HepG2 (cell line): ENCODE measurements around the gene HMMR. TPM values are rescaled to one million over a fixed set of nuclear protein-coding genes. Genes with fewer than 3 reads are reported as not detected.

ENCODE experiments used
- BCL6 ChIP-seq: IDR thresholded peaks from 2 replicates; pipeline ENCODE4 v1.6.1; 2016; ENCODE audit warnings: missing genetic modification reagents, missing compliant biosample characterization
- FOXA1 ChIP-seq, 2 experiments: fragments of 450-650 bp in 1 of 2; sonication (generic) in 1 of 2; formaldehyde crosslinking in 1 of 2; IDR thresholded peaks; 2 replicates each; pipeline versions ENCODE4 v1.4.0 to v1.6.1; 2016 to 2020; ENCODE audit warnings: missing genetic modification reagents in 1 of 2
- HNRNPLL ChIP-seq: fragments of 200-400 bp; formaldehyde crosslinking; IDR thresholded peaks from 2 replicates; pipeline ENCODE4 v1.6.1; 2017; ENCODE audit warnings: mild to moderate bottlenecking, low read depth, low read length; ENCODE audit not compliant: poor library complexity, severe bottlenecking
- KDM1A ChIP-seq: IDR thresholded peaks from 2 replicates; pipeline ENCODE4 v1.6.1; 2016; ENCODE audit warnings: missing compliant biosample characterization
- KDM5B ChIP-seq: sonication (generic); formaldehyde crosslinking; IDR thresholded peaks from 2 replicates; pipeline ENCODE4 v1.4.0; 2020; ENCODE audit warnings: missing genetic modification reagents, mild to moderate bottlenecking, borderline replicate concordance
- MTA1 ChIP-seq: sonication (generic); formaldehyde crosslinking; IDR thresholded peaks from 2 replicates; pipeline ENCODE4 v1.4.0; 2020; ENCODE audit warnings: missing genetic modification reagents, mild to moderate bottlenecking, borderline replicate concordance
- NFKBIZ ChIP-seq: IDR thresholded peaks from 2 replicates; pipeline ENCODE4 v1.6.1; 2018; ENCODE audit warnings: missing genetic modification reagents, missing compliant biosample characterization
- NONO ChIP-seq, 2 experiments: fragments of 450-650 bp in 1 of 2; sonication (generic) in 1 of 2; formaldehyde crosslinking in 1 of 2; IDR thresholded peaks in 1 of 2; conservative IDR thresholded peaks in 1 of 2; 2 replicates each; pipeline versions ENCODE4 v1.6.1 to v1.8.0; 2017 to 2022; ENCODE audit warnings: mild to moderate bottlenecking in 1 of 2, missing genetic modification reagents in 1 of 2, moderate library complexity in 1 of 2
- POLR2AphosphoS5 ChIP-seq: IDR thresholded peaks from 2 replicates; pipeline ENCODE4 v1.6.1; 2012; ENCODE audit warnings: low read depth, low read length
- RAD21 ChIP-seq: fragments of 450-650 bp; formaldehyde crosslinking; IDR thresholded peaks from 2 replicates; pipeline ENCODE4 v1.5.0; 2020; ENCODE audit warnings: mild to moderate bottlenecking
- SNRNP70 ChIP-seq: fragments of 200-400 bp; formaldehyde crosslinking; IDR thresholded peaks from 2 replicates; pipeline ENCODE4 v1.6.1; 2017; ENCODE audit warnings: mild to moderate bottlenecking, low read depth, low read length, moderate library complexity
- U2AF1 ChIP-seq: fragments of 200-400 bp; formaldehyde crosslinking; optimal IDR thresholded peaks from 2 replicates; pipeline ENCODE3; 2017; ENCODE audit warnings: mild to moderate bottlenecking, low read depth, low read length
- ZFP90 ChIP-seq: sonication (generic); formaldehyde crosslinking; IDR thresholded peaks from 2 replicates; pipeline ENCODE4 v1.8.0; 2022; ENCODE audit warnings: missing genetic modification reagents, mild to moderate bottlenecking, inconsistent platforms, borderline replicate concordance
- ZNF121 ChIP-seq: sonication (generic); formaldehyde crosslinking; IDR thresholded peaks from 2 replicates; pipeline ENCODE4 v1.5.0; 2020; ENCODE audit warnings: mild to moderate bottlenecking, missing genetic modification reagents
- ZNF225 ChIP-seq: sonication (generic); formaldehyde crosslinking; IDR thresholded peaks from 2 replicates; pipeline ENCODE4 v1.4.0; 2020; ENCODE audit warnings: mild to moderate bottlenecking, missing genetic modification reagents
- ZNF567 ChIP-seq: sonication (generic); formaldehyde crosslinking; IDR thresholded peaks from 2 replicates; pipeline ENCODE4 v1.8.1; 2023; ENCODE audit warnings: mild to moderate bottlenecking, missing genetic modification reagents, borderline replicate concordance
- ZNF782 ChIP-seq: sonication (generic); formaldehyde crosslinking; IDR thresholded peaks from 2 replicates; pipeline ENCODE4 v1.4.0; 2020; ENCODE audit warnings: missing genetic modification reagents, mild to moderate bottlenecking, borderline replicate concordance
- polyA plus RNA-seq, 8 experiments: library from polyadenylated mRNA; depleted of rRNA in 3 of 8; stranded (reverse) in 7 of 8; unstranded in 1 of 8; fragments of >200 nt; fragmentation: Illumina TruSeq in 4 of 8; extraction: Trizol in 4 of 8; gene quantifications; 2 replicates each; pipeline versions ENCODE4 v1.2.1 to v1.2.3, GENCODE V29; 2011 to 2016; ENCODE audit warnings: low read depth in 4 of 8, missing spikeins in 1 of 8, mixed read lengths in 1 of 8; ENCODE audit not compliant: insufficient read depth in 1 of 8
- total RNA-seq, 5 experiments: library from RNA; depleted of rRNA; stranded (reverse); fragments of >200 nt; fragmentation: Illumina TruSeq; extraction: Trizol; gene quantifications; 2 replicates each; pipeline ENCODE4 v1.2.3, GENCODE V29; 2016; ENCODE audit warnings: low read depth in 1 of 5
- TF ChIP-seq, protein P1 (sequence below), 2 experiments: sonication (generic) in 1 of 2; formaldehyde crosslinking in 1 of 2; IDR thresholded peaks; 2 replicates each; pipeline versions ENCODE4 v1.4.0 to v1.6.1; 2016 to 2020; ENCODE audit warnings: borderline replicate concordance in 1 of 2, low read depth in 1 of 2, mild to moderate bottlenecking in 1 of 2, missing genetic modification reagents in 1 of 2
- TF ChIP-seq, protein P2 (sequence below): sonication (generic); formaldehyde crosslinking; IDR thresholded peaks from 2 replicates; pipeline ENCODE4 v1.5.1; 2020; ENCODE audit warnings: mild to moderate bottlenecking, missing genetic modification reagents
- TF ChIP-seq, protein P3 (sequence below): sonication (generic); formaldehyde crosslinking; IDR thresholded peaks from 2 replicates; pipeline ENCODE4 v1.5.0; 2020; ENCODE audit warnings: mild to moderate bottlenecking, missing genetic modification reagents

Gene HMMR
- total and polyA plus RNA-seq, 2 of the 13 experiments (the other 11 are each of a cell fraction or from before 2014, with no cell fraction given), result 8.5 to 48.3 TPM

DNA sequence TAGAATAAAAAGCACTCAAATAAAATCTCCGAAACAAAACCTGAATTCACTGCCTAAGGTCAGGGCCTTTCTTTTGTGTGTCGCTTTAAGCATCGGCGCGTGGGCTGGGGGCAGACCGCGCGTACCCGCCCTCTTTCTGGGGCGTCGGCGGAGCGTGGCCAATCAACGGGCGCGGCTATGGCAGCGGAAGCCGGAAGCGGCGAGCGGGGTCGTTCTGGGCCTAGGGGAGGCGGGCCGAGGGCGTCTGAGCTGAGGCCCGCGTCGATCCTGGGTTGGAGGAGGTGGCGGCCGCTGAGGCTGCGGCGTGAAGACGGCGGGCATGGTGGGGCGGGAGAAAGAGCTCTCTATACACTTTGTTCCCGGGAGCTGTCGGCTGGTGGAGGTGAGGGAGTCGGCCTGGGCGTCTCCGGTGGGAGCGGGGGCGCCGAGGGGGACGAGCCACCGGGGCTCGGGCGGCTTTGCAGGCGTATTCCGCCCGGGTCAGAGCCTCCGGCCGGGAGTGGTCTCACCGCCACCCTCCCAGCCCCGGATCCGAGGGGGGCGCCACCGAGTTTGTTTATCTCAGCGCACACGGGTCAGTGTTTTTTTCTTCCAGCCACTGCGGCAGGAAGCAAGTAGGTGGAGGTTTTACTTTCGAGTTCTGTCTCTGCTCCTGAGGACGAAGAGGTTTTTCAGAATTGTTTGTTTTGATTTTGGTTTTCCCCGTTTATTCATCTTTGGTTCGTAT is 45.1 kb downstream of the HMMR start, which contains the start of gene MAT2B (continued):
- TF ChIP-seq, protein P1, sequence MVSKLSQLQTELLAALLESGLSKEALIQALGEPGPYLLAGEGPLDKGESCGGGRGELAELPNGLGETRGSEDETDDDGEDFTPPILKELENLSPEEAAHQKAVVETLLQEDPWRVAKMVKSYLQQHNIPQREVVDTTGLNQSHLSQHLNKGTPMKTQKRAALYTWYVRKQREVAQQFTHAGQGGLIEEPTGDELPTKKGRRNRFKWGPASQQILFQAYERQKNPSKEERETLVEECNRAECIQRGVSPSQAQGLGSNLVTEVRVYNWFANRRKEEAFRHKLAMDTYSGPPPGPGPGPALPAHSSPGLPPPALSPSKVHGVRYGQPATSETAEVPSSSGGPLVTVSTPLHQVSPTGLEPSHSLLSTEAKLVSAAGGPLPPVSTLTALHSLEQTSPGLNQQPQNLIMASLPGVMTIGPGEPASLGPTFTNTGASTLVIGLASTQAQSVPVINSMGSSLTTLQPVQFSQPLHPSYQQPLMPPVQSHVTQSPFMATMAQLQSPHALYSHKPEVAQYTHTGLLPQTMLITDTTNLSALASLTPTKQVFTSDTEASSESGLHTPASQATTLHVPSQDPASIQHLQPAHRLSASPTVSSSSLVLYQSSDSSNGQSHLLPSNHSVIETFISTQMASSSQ (IDR thresholded peaks at IDR 0.05; ENCODE audit: low read depth), result no peak
- TF ChIP-seq, protein P1 (CRISPR knock-in tag; IDR thresholded peaks at IDR 0.05; ENCODE audit: borderline replicate concordance), result peak; percentile 44; the same call in 1 of the 2 replicates
- TF ChIP-seq ZNF782 (CRISPR knock-in tag) (peak; percentile 94; the same call in 1 of the 2 replicates), KDM5B (CRISPR knock-in tag) (peak; percentile 95), POLR2AphosphoS5 (peak; percentile 91), MTA1 (CRISPR knock-in tag) (peak; percentile 37; the same call in 1 of the 2 replicates), U2AF1 (no peak), NONO (IDR thresholded peaks at IDR 0.05) (no peak), NONO (CRISPR knock-in tag; conservative IDR thresholded peaks at IDR 0.05) (peak; percentile 68), SNRNP70 (no peak), ZFP90 (no peak), FOXA1 (IDR thresholded peaks at IDR 0.05) (no peak), FOXA1 (CRISPR knock-in tag; IDR thresholded peaks at IDR 0.05) (peak; percentile 73), ZNF225 (0 out of 2 replicates have a peak, but pooled peaks have one; percentile 58), HNRNPLL (peak; percentile 73), BCL6 (CRISPR knock-in tag) (no peak; the same call in 1 of the 2 replicates), ZNF567 (CRISPR knock-in tag) (0 out of 2 replicates have a peak, but pooled peaks have one; percentile 57), RAD21 (CRISPR knock-in tag) (0 out of 2 replicates have a peak, but pooled peaks have one; percentile 31), ZNF121 (CRISPR knock-in tag) (no peak; the same call in 1 of the 2 replicates), KDM1A (no peak), NFKBIZ (0 out of 2 replicates have a peak, but pooled peaks have one; percentile 21)
- TF ChIP-seq, protein P2, sequence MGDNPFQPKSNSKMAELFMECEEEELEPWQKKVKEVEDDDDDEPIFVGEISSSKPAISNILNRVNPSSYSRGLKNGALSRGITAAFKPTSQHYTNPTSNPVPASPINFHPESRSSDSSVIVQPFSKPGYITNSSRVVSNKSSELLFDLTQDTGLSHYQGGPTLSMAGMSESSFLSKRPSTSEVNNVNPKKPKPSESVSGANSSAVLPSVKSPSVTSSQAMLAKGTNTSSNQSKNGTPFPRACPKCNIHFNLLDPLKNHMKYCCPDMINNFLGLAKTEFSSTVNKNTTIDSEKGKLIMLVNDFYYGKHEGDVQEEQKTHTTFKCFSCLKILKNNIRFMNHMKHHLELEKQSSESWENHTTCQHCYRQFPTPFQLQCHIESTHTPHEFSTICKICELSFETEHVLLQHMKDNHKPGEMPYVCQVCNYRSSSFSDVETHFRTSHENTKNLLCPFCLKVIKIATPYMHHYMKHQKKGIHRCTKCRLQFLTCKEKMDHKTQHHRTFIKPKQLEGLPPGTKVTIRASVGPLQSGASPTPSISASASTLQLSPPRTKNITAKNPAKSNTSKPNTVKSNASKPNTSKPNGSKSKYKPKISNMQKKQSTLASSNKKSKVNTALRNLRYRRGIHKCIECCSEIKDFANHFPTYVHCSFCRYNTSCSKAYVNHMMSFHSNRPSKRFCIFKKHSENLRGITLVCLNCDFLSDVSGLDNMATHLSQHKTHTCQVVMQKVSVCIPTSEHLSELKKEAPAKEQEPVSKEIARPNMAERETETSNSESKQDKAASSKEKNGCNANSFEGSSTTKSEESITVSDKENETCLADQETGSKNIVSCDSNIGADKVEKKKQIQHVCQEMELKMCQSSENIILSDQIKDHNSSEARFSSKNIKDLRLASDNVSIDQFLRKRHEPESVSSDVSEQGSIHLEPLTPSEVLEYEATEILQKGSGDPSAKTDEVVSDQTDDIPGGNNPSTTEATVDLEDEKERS (CRISPR knock-in tag), result no peak
- TF ChIP-seq, protein P3, sequence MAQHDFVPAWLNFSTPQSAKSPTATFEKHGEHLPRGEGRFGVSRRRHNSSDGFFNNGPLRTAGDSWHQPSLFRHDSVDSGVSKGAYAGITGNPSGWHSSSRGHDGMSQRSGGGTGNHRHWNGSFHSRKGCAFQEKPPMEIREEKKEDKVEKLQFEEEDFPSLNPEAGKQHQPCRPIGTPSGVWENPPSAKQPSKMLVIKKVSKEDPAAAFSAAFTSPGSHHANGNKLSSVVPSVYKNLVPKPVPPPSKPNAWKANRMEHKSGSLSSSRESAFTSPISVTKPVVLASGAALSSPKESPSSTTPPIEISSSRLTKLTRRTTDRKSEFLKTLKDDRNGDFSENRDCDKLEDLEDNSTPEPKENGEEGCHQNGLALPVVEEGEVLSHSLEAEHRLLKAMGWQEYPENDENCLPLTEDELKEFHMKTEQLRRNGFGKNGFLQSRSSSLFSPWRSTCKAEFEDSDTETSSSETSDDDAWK, result no peak
